GM11168 (cell line): ENCODE data around the gene GTPBP6.

ENCODE experiments used
- in situ Hi-C: fragments of 300-500 bp; cut with MboI; formaldehyde crosslinking; loops from one replicate; pipeline ENCODE4 v1.12.0; 2022; ENCODE audit warnings: low sequenced_read_pairs; ENCODE audit not compliant: unreplicated experiment

The GTPBP6 gene, protein sequence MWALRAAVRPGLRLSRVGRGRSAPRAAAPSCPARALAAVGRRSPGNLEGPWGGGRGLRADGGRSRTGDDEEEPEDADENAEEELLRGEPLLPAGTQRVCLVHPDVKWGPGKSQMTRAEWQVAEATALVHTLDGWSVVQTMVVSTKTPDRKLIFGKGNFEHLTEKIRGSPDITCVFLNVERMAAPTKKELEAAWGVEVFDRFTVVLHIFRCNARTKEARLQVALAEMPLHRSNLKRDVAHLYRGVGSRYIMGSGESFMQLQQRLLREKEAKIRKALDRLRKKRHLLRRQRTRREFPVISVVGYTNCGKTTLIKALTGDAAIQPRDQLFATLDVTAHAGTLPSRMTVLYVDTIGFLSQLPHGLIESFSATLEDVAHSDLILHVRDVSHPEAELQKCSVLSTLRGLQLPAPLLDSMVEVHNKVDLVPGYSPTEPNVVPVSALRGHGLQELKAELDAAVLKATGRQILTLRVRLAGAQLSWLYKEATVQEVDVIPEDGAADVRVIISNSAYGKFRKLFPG

DNA sequence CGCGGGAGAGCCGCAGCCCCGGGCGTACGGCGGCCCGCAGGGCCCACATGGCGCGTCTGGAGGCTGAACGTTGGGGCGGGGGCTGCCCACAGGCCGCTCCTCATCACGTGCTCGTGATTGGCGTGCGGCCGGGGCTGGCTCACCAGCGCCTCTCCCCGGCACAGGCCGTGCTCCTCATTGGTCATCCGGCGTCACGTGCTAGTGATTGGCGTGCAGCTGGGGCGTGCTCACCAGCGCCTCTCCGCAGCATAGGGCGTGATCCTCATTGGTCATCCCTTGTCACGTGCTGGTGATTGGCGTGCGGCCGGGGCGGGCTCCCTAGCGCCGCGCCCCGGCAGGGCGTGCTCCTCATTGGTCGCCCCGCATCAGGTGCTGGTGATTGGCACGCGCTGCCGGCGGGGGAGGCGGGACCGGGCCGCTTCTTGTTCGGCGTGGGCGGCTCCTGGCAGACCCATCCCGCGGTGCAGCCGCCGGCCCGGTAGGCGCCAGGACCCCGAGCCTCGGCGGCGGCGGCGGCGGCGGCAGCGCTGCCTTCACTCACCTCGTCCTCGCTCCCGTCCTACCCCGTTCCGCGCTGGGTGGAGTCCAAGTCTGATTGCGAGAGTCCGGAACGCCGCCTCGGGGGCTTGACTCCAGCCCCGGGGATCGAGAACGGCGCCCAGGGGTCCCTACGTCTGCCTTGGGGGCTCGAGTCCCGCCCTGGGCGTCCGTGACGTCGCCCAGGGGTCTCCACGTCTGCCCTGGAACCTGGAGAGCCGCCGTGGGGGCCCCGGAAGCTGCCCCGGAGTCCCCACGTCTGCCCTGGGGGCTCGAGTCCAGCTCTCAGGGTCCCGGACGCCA, at the start of gene GTPBP6:
Gene GTPBP6 (minus strand): TSS at position 58 of the 840 bp plus-strand sequence. CDS start 9 bp downstream, at position 49.
- in situ Hi-C loops = no loop called here

GRCh38 chrX:367866-368265, 49.3 kb upstream of the GTPBP6 start:
- in situ Hi-C loops = no loop called here

- in situ Hi-C loops = no loop called here
Observed at GRCh38 chrX:367349-367748, 48.8 kb upstream of the GTPBP6 start.

GRCh38 chrX:363621-364375, 45.2 kb upstream of the GTPBP6 start:
- in situ Hi-C loops = no loop called here

GRCh38 chrX:362937-363620, 44.5 kb upstream of the GTPBP6 start:
- in situ Hi-C loops = no loop called here

DNA sequence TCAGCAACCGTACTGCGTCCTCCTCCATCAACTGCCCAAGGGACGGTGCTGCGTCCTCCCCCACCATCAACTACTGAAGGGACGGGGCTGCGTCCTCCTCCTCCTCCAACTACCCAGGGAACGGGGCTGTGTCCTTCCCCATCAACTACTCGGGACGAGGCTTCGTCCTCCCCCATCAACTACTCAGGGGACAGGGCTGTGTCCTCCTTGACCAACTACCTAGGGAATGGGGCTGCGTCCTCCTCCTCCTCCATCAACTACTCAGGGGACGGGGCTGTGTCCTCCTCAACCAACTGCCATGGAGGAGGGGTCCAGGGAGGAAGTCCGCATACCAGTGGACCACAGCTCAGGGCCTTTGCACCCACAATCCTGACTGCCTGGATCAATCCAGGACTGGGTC, 43.8 kb upstream of the GTPBP6 start:
- in situ Hi-C loops = no loop called here

DNA sequence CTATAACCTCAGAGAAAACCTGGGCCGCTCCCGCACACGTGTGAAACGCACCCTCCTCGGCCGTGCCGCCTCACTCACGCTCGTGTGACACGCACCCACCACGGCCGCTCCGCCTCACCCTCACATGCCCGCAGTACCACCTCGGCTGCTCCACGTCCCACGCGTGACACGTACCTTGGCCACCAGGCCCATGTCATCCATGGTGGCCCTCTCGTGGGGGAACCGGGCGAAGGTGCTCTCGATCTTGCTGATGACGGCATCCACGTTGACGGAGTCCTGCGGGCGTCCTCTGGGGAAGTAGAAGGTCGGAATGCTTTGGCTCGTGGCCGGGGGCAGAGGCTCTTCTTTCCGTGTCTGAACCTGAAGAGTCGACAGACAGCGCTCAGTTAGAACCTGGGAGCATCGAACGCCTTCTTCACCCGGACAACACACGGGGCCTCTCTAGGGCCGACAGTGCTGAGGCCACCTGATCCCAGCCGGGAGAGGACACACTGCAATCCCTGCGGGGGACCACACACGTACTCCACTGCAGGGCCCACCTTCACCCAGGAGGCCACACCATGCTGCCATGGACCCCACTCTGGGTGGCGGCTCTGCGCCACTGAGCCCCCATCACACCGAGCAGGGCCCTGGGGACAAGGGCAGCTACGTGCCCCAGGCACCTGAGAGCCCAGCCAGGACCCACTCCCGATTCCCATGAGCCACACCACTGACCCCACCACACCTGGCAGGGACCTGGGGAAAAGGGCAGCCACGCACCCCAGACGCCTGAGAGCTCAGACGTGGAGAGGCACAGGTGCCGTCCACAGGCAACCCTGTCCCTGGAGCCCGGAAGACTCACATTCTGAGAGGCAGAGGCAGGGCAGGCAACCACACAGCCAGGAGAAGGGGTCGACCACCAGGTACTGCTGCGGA, 42.9 kb upstream of the GTPBP6 start:
- in situ Hi-C loops = no loop called here

GRCh38 chrX:360496-361150, 42.0 kb upstream of the GTPBP6 start:
- in situ Hi-C loops = no loop called here

DNA sequence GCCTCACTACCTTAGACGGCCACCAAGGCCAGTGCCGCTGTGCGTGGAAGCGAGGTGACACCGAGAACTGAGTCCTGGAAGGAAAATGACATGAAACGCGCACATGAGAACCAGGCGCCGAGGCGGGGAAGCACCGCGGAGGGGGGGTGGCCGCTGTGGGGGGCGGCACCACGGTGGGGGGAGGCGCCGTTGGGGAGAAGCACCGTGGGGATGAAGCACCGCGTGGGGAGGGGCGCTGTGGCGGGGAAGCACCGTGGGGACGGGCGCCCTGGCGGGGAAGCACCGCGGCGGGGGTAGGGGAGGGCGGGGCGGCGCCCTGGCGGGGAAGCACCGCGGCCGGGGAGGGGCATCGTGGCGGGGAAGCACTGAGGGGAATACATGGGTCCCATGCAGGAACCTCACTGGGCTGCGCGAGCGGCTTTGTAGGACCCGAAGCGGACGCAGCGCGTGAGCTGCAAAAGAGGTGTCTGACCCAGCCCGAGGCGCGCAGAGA, 40.1 kb upstream of the GTPBP6 start:
- in situ Hi-C loops = no loop called here

DNA sequence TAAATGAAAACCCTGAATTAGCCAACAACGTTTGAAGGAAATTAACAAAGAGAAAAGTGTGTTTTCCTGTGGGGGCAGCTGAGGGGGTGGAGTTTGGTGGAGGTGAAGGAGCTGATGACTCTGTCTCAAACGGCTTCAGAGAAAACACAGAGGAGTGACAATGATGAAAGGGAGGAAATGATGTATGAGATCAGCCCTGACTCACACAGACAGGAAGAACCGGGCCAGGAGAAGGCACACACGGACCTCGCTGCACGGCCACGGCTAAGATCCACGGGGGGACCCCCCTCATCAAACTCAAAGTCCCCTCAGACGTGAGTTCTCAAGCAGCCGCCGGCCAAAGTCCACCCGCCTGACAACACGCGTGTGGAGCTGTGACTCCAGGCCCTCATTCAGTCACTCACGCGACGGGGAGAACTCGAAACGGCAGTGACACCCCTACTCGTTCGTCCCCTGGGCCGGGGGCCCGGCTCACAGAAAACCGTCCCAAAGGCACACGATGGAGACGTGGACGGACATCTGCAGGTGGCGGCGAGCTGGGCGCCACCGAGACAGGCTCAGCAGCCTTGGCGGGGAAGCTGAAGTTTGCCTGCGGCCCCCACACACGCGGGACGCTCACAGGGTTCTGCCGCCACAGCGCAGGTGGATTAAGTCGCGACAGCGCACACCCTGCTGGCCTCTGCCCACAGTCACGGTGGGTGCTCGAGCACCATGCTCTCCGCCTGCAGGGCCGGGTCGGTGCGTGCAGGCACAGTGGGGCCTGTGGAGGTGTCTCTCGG, 39.3 kb upstream of the GTPBP6 start:
- in situ Hi-C loops = no loop called here

GRCh38 chrX:357035-357692, 38.6 kb upstream of the GTPBP6 start:
- in situ Hi-C loops = no loop called here

GRCh38 chrX:356385-357034, 37.9 kb upstream of the GTPBP6 start:
- in situ Hi-C loops = no loop called here

GRCh38 chrX:355329-356050, 36.9 kb upstream of the GTPBP6 start:
- in situ Hi-C loops = no loop called here

GRCh38 chrX:353566-354535, 35.3 kb upstream of the GTPBP6 start:
- in situ Hi-C loops = no loop called here
